Measurements from ENCODE around the gene MIOX. TPM values are rescaled to one million over a fixed set of nuclear protein-coding genes. Genes with fewer than 3 reads are reported as not detected.
A peak's percentile ranks its signal among the peaks of the same experiment; 100 is the strongest.

The MIOX gene
- polyA plus RNA-seq, 1 donor from 2014 or later = not detected

DNA sequence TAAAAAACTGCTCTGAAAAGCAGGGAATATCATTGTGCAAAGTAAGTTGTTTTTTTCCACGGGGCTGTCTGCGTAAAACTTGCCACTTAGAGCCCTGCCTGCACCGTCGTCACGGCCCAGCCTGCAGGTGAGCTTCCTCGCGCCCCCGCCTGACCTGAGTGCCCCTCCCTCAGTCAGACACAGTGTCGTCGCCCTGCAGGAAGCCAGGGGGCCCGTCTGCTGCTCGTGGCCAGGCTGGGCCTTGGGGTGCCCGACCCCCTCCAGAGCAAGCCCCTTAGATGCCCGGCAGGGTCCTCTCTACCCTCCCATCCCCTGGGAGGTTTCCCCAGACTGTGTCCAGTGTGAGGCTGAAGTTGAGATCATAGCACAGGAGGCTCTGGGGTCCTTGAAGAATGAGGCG lies 43.5 kb upstream of the MIOX start:
- Histone ChIP-seq H3K27me3 (ENCODE audit: insufficient read depth, low read depth, low read length) (no peaks in the 10 kb centered on the region), H3F3A (ENCODE audit: insufficient read depth, low read length, poor library complexity, severe bottlenecking) (no peaks in the 10 kb centered on the region), H3K9me2 (ENCODE audit: insufficient read depth, low read length) (no peaks in the 10 kb centered on the region), H3K9me3 (ENCODE audit: low read length) (no peaks in the 10 kb centered on the region), H3K9ac (ENCODE audit: low read length) (no peak overlapping the region), H3K36me3 (ENCODE audit: insufficient read depth, low read length) (no peaks in the 10 kb centered on the region), H2AFZ (ENCODE audit: low read depth, low read length) (no peak overlapping the region), H3K79me2 (replicated peaks; ENCODE audit: insufficient read depth, low read length) (no peaks in the 10 kb centered on the region), H3K4me2 (ENCODE audit: low read length) (no peak overlapping the region), H3K4me3 (ENCODE audit: low read length) (no peak overlapping the region), H3K27ac (ENCODE audit: low read length) (no peak overlapping the region), H4K20me1 (ENCODE audit: insufficient read depth) (no peaks in the 10 kb centered on the region)
- TF ChIP-seq, protein P1, sequence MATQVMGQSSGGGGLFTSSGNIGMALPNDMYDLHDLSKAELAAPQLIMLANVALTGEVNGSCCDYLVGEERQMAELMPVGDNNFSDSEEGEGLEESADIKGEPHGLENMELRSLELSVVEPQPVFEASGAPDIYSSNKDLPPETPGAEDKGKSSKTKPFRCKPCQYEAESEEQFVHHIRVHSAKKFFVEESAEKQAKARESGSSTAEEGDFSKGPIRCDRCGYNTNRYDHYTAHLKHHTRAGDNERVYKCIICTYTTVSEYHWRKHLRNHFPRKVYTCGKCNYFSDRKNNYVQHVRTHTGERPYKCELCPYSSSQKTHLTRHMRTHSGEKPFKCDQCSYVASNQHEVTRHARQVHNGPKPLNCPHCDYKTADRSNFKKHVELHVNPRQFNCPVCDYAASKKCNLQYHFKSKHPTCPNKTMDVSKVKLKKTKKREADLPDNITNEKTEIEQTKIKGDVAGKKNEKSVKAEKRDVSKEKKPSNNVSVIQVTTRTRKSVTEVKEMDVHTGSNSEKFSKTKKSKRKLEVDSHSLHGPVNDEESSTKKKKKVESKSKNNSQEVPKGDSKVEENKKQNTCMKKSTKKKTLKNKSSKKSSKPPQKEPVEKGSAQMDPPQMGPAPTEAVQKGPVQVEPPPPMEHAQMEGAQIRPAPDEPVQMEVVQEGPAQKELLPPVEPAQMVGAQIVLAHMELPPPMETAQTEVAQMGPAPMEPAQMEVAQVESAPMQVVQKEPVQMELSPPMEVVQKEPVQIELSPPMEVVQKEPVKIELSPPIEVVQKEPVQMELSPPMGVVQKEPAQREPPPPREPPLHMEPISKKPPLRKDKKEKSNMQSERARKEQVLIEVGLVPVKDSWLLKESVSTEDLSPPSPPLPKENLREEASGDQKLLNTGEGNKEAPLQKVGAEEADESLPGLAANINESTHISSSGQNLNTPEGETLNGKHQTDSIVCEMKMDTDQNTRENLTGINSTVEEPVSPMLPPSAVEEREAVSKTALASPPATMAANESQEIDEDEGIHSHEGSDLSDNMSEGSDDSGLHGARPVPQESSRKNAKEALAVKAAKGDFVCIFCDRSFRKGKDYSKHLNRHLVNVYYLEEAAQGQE (IDR thresholded peaks at IDR 0.05; ENCODE audit: borderline replicate concordance) = no peak
- TF ChIP-seq EP300 (conservative IDR thresholded peaks at IDR 0.05; ENCODE audit: poor library complexity, severe bottlenecking) (no peak), MXI1 (conservative IDR thresholded peaks at IDR 0.05; ENCODE audit: poor library complexity, severe bottlenecking) (no peak), SMC3 (conservative IDR thresholded peaks at IDR 0.05; ENCODE audit: poor library complexity) (no peak), POLR2AphosphoS5 (IDR thresholded peaks at IDR 0.05) (peak; percentile 20)

DNA sequence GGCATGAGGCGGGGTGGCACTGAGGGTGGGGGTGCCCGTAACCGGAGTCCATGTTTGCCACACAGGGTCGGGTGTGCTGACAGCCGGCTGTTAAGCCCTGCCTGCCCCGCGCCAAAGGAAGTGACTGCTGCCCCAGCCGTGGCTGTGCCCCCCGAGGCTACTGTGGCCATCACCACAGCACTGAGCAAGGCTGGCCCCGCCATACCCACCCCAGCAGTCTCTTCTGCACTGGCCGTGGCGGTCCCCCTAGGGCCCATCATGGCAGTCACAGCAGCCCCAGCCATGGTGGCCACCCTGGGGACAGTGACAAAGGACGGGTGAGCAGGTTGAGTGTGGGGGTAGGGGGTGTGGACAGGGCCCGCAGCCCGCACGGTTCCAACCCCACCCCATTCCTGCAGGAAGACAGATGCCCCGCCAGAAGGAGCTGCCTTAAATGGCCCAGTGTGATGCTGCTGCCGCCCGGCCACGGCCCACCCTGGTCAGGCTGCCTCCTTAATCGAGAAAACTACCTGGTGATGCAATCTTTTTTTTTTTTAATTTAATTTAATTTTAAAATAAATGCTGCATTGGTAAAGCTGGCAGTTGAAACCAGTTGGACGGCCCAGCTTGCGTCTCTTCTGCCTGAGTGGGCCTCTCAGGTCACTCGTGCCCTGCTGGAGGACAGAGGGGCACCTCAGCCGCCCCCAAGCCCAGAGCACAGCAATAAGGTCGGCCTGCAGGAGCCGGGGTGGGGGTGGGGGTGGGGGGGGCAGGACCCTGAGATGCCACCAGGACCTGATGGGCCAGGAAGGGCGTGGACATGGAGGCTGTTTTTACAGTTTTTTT lies 42.6 kb upstream of the MIOX start:
- H4K20me1 ChIP-seq (ENCODE audit: insufficient read depth) = no peaks in the 10 kb centered on the region
- no peaks in the 10 kb centered on the region for H3K36me3 ChIP-seq (ENCODE audit: insufficient read depth, low read length)
- H3K9me3 ChIP-seq (ENCODE audit: low read length) = no peaks in the 10 kb centered on the region
- no peak overlapping the region for H3K9ac ChIP-seq (ENCODE audit: low read length)
- no peaks in the 10 kb centered on the region for H3K27me3 ChIP-seq (ENCODE audit: insufficient read depth, low read depth, low read length)
- no peaks in the 10 kb centered on the region for H3K79me2 ChIP-seq (replicated peaks; ENCODE audit: insufficient read depth, low read length)
- no peak overlapping the region for H3K27ac ChIP-seq (ENCODE audit: low read length)
- no peak overlapping the region for H2AFZ ChIP-seq (ENCODE audit: low read depth, low read length)
- TF ChIP-seq POLR2AphosphoS5 (IDR thresholded peaks at IDR 0.05) = peak; percentile 15
- TF ChIP-seq EP300 (conservative IDR thresholded peaks at IDR 0.05; ENCODE audit: poor library complexity, severe bottlenecking) = no peak
- H3K9me2 ChIP-seq (ENCODE audit: insufficient read depth, low read length) = no peaks in the 10 kb centered on the region
- no peak overlapping the region for H3K4me3 ChIP-seq (ENCODE audit: low read length)
- H3K4me2 ChIP-seq (ENCODE audit: low read length) = no peak overlapping the region
- no peaks in the 10 kb centered on the region for H3F3A ChIP-seq (ENCODE audit: insufficient read depth, low read length, poor library complexity, severe bottlenecking)

DNA sequence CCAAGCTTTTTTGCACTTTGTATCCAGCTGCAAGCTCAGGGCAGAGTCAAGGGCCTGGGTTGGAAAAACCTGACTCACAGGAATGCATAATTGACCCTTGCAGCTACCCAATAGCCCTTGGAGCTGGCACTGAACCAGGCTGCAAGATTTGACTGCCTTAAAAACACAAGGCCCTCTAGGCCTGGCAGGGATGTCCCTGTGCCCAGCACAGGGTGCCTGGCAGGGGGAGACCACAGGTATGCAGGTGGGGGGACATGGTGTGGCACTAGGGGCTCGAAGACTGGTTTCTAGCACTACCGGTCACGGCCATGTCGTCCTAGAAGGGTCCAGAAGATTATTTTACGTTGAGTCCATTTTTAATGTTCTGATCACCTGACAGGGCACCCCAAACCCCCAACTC lies 42.0 kb upstream of the MIOX start:
- H4K20me1 ChIP-seq (ENCODE audit: insufficient read depth) = no peaks in the 10 kb centered on the region
- H3K36me3 ChIP-seq (ENCODE audit: insufficient read depth, low read length) = no peaks in the 10 kb centered on the region
- H3K79me2 ChIP-seq (replicated peaks; ENCODE audit: insufficient read depth, low read length) = no peaks in the 10 kb centered on the region
- no peaks in the 10 kb centered on the region for H3F3A ChIP-seq (ENCODE audit: insufficient read depth, low read length, poor library complexity, severe bottlenecking)
- H3K4me2 ChIP-seq (ENCODE audit: low read length) = no peak overlapping the region
- no peak overlapping the region for H2AFZ ChIP-seq (ENCODE audit: low read depth, low read length)
- no peaks in the 10 kb centered on the region for H3K27me3 ChIP-seq (ENCODE audit: insufficient read depth, low read depth, low read length)
- H3K9ac ChIP-seq (ENCODE audit: low read length) = no peak overlapping the region
- no peak overlapping the region for H3K4me3 ChIP-seq (ENCODE audit: low read length)
- peak; percentile 2 for TF ChIP-seq POLR2AphosphoS5 (IDR thresholded peaks at IDR 0.05)
- TF ChIP-seq, protein P2, sequence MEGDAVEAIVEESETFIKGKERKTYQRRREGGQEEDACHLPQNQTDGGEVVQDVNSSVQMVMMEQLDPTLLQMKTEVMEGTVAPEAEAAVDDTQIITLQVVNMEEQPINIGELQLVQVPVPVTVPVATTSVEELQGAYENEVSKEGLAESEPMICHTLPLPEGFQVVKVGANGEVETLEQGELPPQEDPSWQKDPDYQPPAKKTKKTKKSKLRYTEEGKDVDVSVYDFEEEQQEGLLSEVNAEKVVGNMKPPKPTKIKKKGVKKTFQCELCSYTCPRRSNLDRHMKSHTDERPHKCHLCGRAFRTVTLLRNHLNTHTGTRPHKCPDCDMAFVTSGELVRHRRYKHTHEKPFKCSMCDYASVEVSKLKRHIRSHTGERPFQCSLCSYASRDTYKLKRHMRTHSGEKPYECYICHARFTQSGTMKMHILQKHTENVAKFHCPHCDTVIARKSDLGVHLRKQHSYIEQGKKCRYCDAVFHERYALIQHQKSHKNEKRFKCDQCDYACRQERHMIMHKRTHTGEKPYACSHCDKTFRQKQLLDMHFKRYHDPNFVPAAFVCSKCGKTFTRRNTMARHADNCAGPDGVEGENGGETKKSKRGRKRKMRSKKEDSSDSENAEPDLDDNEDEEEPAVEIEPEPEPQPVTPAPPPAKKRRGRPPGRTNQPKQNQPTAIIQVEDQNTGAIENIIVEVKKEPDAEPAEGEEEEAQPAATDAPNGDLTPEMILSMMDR (IDR thresholded peaks at IDR 0.05; ENCODE audit: poor library complexity, severe bottlenecking) = no peak
- H3K9me2 ChIP-seq (ENCODE audit: insufficient read depth, low read length) = no peaks in the 10 kb centered on the region
- no peaks in the 10 kb centered on the region for H3K9me3 ChIP-seq (ENCODE audit: low read length)
- no peak overlapping the region for H3K27ac ChIP-seq (ENCODE audit: low read length)
